HG02610 (cell line): ENCODE results near the gene LRP1B.

Experiments used
- ATAC-seq: cut with Tn5 transposase; IDR thresholded peaks from one replicate; pipeline ENCODE4 v1.9.1; 2021; ENCODE audit warnings: mild to moderate bottlenecking, moderate library complexity; ENCODE audit not compliant: unreplicated experiment

Gene LRP1B

DNA sequence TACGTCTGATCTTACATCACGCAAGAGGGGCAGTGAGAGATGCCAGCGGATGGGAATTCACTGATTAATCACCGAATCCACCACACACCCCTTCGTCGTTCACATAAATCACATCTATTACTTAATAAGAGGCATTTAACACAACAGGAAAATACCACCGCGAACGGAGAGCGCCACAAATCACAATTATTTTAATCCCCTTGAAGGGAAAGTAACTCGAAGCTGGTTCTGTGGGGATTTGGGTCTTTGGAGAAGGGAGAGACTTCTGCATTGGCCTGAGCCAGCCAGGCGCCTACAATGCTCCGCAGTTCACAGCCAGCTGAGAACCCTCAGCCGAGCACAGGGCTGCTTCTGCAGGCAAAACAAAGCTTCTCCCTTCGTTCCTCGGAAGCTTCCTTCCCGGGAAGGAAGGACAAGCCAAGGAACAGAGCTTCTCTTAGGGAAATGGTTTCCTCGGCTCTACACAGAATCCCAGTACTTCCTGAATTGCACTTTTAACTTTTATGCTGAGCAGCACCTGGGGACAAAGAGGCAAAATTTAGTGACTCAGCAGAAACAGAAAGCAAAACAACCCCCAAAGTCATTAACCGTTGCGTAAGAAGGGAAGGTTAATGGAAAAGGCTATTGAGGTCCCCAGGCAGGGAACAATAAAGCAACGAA, at the start of gene LRP1B:
Gene LRP1B, minus strand, starts transcription at position 7 of the 660 bp plus-strand sequence. CDS start 287 bp downstream, outside the sequence.
- ATAC-seq, result peak; percentile 49

GRCh38 chr2:142179686-142180085, 48.9 kb upstream of the LRP1B start:
- no peak for ATAC-seq

DNA sequence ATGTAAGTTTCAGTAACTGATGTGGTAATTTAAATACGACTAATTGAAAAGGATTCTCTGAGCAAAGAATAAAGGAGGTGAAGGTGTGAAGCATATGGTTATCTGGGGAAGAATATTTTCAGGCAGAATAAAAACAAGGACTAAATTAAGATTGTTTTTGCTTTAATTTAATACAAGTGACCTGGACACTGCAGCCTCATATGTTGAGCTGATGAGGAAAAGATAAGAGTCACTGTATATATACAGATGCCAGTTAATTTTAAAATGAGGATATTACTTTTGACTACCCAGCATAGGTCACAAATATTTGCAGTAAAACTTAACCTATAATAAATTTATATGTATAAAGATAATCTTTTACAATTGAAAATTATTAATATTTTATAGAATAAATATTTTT, 47.8 kb upstream of the LRP1B start:
- ATAC-seq, result no peak

- ATAC-seq, result no peak
Measured at GRCh38 chr2:142176941-142177340, 46.1 kb upstream of the LRP1B start.

DNA sequence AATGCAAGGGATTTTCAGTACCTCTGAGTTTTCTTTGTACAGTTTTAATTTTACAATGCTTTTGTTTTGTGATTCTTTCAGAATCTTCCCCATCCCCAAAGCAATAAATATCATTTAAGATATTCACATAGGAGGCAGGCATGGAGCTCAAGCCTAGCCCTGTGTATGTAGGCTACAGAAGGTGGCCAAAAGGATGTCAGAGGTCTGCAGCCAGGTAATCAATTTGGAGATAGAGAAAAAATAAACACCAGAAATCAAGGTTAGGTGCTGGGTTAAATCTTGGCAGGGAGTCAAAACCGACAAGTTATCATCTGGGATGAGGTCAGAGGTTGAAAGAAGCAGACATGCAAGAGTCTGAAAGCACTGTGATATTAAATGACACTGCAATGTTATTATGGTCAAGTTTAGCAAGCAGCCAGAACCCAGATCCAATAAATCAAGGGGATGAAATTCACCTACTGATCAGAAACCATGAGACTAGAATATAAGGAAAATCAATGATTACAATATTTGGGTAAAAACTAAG, 45.1 kb upstream of the LRP1B start:
- ATAC-seq, result no peak

GRCh38 chr2:142174176-142174575, 43.4 kb upstream of the LRP1B start:
- no peak for ATAC-seq

- ATAC-seq, result no peak
Measured at GRCh38 chr2:142170847-142171246, 40.0 kb upstream of the LRP1B start.

GRCh38 chr2:142165790-142166189, 35.0 kb upstream of the LRP1B start:
- ATAC-seq, result peak; percentile 98

GRCh38 chr2:142153601-142154000, 22.8 kb upstream of the LRP1B start:
- ATAC-seq, result no peak

- ATAC-seq, result no peak
Measured at GRCh38 chr2:142150453-142150852, 19.6 kb upstream of the LRP1B start.

GRCh38 chr2:142144547-142144946, 13.7 kb upstream of the LRP1B start:
- ATAC-seq, result no peak

DNA sequence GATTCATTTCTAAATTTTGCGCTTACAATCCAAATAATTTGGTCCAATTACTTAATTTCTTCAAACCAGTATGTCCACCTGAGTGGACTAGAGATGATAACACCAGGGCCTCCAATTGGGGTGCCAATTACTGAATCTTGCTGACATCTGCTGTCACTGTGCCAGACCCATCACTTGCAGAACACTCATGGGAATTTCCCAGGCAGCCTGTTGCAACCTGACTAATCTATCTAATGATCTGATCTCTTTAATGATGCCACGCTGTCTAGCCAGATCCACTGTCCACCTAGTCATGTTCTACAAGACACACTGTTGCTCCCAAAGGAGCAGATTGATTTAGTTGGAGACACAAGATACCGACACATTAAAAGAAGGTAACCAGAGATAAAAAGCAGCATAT, 11.8 kb upstream of the LRP1B start:
- ATAC-seq, result no peak

GRCh38 chr2:142140434-142140845, 9.6 kb upstream of the LRP1B start:
- ATAC-seq, result no peak

GRCh38 chr2:142139384-142139783, 8.6 kb upstream of the LRP1B start:
- no peak for ATAC-seq

GRCh38 chr2:142136571-142136970, 5.8 kb upstream of the LRP1B start:
- no peak for ATAC-seq

DNA sequence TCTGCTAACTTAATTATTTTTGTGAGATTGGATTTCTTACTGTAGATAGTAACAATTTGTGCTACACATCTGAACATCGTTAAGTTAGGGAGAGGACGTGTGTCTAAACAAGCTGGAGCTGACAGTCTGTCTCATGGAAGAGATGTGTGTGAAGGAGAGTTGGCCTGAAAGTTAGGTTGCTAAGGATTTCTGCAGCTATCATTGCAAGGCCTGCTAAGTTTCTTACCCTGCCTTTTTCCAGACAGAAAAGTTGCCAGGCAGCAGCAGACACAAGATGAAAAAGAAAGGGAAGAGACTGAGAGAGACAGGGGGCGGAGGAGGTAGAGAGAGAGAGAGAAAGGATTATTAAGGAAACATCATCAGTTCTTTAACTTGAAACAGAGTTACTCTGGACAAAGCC, 4.1 kb upstream of the LRP1B start:
- ATAC-seq, result no peak

- ATAC-seq, result peak; percentile 44
Measured at GRCh38 chr2:142130111-142131009, 456 bp downstream of the LRP1B start.

- no peak for ATAC-seq
Measured at GRCh38 chr2:142128105-142128504, 2.7 kb downstream of the LRP1B start.

- no peak for ATAC-seq
Measured at GRCh38 chr2:142127248-142127647, 3.6 kb downstream of the LRP1B start.

DNA sequence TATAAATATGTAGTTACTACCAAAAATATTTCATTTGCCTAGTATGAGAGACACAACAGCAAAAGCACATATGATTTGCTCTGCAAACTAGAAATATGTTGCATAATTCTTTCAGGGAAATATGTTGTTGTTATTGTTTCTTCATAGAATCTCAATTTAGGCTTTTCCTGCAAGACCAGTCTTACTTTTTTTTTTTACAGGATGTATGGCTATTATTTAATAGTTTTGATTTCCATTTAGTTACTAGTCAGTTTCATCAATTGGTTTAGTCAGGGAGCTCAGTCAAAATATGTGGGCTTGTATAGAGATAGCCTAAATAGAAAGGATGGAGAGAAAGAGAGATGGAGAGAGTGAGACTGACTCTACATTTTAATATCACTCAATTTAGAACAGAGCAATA, 6.1 kb downstream of the LRP1B start:
- ATAC-seq, result no peak

DNA sequence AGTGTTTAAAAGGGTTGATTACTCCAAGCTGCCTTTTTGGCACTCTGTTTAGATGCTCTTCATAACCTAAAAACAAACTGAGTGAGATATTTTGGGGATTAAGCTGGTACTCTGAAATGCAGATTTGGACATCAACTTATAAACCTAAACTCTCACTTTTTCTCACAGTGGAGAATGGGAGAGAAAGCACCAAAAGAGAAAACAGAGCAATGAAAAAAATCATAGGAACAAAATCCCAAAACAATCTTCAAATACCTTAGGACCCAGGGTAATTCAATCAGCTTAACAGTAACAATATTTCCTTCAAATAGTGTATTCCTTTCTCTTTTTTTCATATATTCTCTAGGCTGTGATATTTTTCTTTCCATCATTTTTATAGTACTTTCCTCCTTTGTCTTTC, 11.5 kb downstream of the LRP1B start:
- ATAC-seq, result no peak

DNA sequence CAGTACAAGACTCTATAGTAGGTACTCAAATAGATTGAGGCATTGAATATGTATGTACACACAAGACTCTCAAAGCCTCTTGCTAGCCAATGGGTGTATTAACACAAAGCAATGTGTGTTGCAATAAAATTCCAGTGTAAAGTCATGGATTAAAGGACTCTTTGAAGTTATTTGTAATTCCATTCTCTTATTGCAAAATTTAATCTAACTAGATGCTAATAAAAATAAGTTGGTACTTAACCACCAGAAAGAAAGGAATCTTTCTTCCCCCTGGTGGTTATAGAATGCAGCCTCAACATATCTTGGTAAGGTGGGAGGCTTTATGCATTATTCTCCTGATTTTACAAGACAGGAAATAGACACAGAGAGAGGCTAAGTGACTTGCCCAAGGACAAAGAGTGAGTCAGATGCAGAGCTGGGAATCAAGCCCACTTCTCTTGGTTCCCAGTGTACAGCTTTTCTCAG, 18.0 kb downstream of the LRP1B start:
- no peak for ATAC-seq
